OCI-M2 (cell line): ENCODE measurements around the gene HCFC1R1.
A peak's percentile ranks its signal among the peaks of the same experiment; 100 is the strongest.

ENCODE experiments used
- DNase-seq: peaks from one replicate; lab custom pipeline; 2025; ENCODE audit not compliant: unreplicated experiment; lab: John Stamatoyannopoulos, UW

The HCFC1R1 gene

GRCh38 chr16:3001316-3001715 lies 22.4 kb downstream of the HCFC1R1 start:
- no peak for DNase-seq

GRCh38 chr16:3000540-3000939 lies 23.2 kb downstream of the HCFC1R1 start:
- DNase-seq = no peak

- DNase-seq = no peak
Observed at GRCh38 chr16:2999929-3000328, 23.8 kb downstream of the HCFC1R1 start.

- no peak for DNase-seq
Observed at GRCh38 chr16:2996298-2996697, 27.4 kb downstream of the HCFC1R1 start.

GRCh38 chr16:2992383-2993081 lies 31.2 kb downstream of the HCFC1R1 start:
- DNase-seq = no peak

GRCh38 chr16:2991566-2992261 lies 32.0 kb downstream of the HCFC1R1 start:
- DNase-seq = no peak

- no peak for DNase-seq
Observed at GRCh38 chr16:2990891-2991290, 32.9 kb downstream of the HCFC1R1 start.

GRCh38 chr16:2988590-2989099 lies 35.1 kb downstream of the HCFC1R1 start:
- DNase-seq = no peak

GRCh38 chr16:2987833-2988232 lies 35.9 kb downstream of the HCFC1R1 start:
- no peak for DNase-seq

- DNase-seq = no peak
Observed at GRCh38 chr16:2987286-2987685, 36.5 kb downstream of the HCFC1R1 start.

GRCh38 chr16:2986623-2987188 lies 37.0 kb downstream of the HCFC1R1 start:
- DNase-seq = no peak

GRCh38 chr16:2985893-2986355 lies 37.8 kb downstream of the HCFC1R1 start:
- no peak for DNase-seq

- no peak for DNase-seq
Observed at GRCh38 chr16:2985462-2985861, 38.3 kb downstream of the HCFC1R1 start.

- DNase-seq = no peak
Observed at GRCh38 chr16:2983706-2984136, 40.0 kb downstream of the HCFC1R1 start.

GRCh38 chr16:2982402-2982801 lies 41.3 kb downstream of the HCFC1R1 start:
- no peak for DNase-seq

- no peak for DNase-seq
Observed at GRCh38 chr16:2981899-2982250, 41.9 kb downstream of the HCFC1R1 start.

- peak; percentile 24 for DNase-seq
Observed at GRCh38 chr16:2981177-2981898, 42.4 kb downstream of the HCFC1R1 start.

- DNase-seq = peak; percentile 41
Observed at GRCh38 chr16:2980227-2981176, 43.2 kb downstream of the HCFC1R1 start, which contains the start of gene PKMYT1. TSS of gene PKMYT1 (minus strand) at chr16:2980446. CDS start at chr16:2979657, 789 bp downstream.

- no peak for DNase-seq
Observed at GRCh38 chr16:2979669-2980226, 44.0 kb downstream of the HCFC1R1 start.

- no peak for DNase-seq
Observed at GRCh38 chr16:2977440-2977839, 46.3 kb downstream of the HCFC1R1 start.
